Trophoblast cell (in vitro differentiated cells and primary cell): ENCODE measurements around the gene UNC13D.

Experiments used
- DNase-seq, 2 donors: peaks; one replicate each; pipeline ENCODE4 v3.0.0-alpha.2; 2016
- H2AFZ ChIP-seq: 2 replicates; pipeline ENCODE4 v1.6.1; 2013; ENCODE audit warnings: low read length, moderate library complexity, mild to moderate bottlenecking; ENCODE audit not compliant: insufficient read depth, poor library complexity
- H2AK5ac ChIP-seq: 2 replicates; pipeline ENCODE4 v1.6.1; 2013; ENCODE audit warnings: mild to moderate bottlenecking, low read length
- H2BK120ac ChIP-seq: 2 replicates; pipeline ENCODE4 v1.6.1; 2013; ENCODE audit warnings: low read length, mild to moderate bottlenecking, moderate library complexity; ENCODE audit not compliant: insufficient read depth, poor library complexity
- H2BK12ac ChIP-seq: 2 replicates; pipeline ENCODE4 v1.6.1; 2013; ENCODE audit warnings: mild to moderate bottlenecking, low read length, moderate library complexity
- H2BK5ac ChIP-seq: 2 replicates; pipeline ENCODE4 v1.6.1; 2013; ENCODE audit warnings: low read length, low read depth, moderate library complexity, mild to moderate bottlenecking; ENCODE audit not compliant: poor library complexity
- H3K14ac ChIP-seq: 2 replicates; pipeline ENCODE4 v1.6.1; 2013; ENCODE audit warnings: mild to moderate bottlenecking, low read length
- H3K18ac ChIP-seq: 2 replicates; pipeline ENCODE4 v1.6.1; 2013; ENCODE audit warnings: mild to moderate bottlenecking, low read length
- H3K23ac ChIP-seq: 2 replicates; pipeline ENCODE4 v1.6.1; 2013; ENCODE audit warnings: low read length
- H3K27ac ChIP-seq: 2 replicates; pipeline ENCODE4 v1.5.1; 2013; ENCODE audit warnings: low read depth, mild to moderate bottlenecking, inconsistent platforms, low read length, moderate library complexity
- H3K27me3 ChIP-seq: 2 replicates; pipeline ENCODE4 v1.6.1; 2013; ENCODE audit warnings: inconsistent platforms, mild to moderate bottlenecking, low read length, moderate library complexity; ENCODE audit not compliant: insufficient read depth
- H3K36me3 ChIP-seq, 2 experiments: 1 replicate in 1 of 2; 2 replicates in 1 of 2; pipeline ENCODE4 v1.6.1; 2013; ENCODE audit warnings: low read length in 2 of 2, mild to moderate bottlenecking in 2 of 2, moderate library complexity in 1 of 2; ENCODE audit not compliant: insufficient read depth in 2 of 2, control insufficient read depth in 1 of 2
- H3K4ac ChIP-seq: 2 replicates; pipeline ENCODE4 v1.6.1; 2013; ENCODE audit warnings: low read depth, mild to moderate bottlenecking, low read length, moderate library complexity
- H3K4me1 ChIP-seq, 2 experiments: 1 replicate in 1 of 2; 2 replicates in 1 of 2; pipeline ENCODE4 v1.6.1; 2013; ENCODE audit warnings: low read length in 2 of 2, mild to moderate bottlenecking in 2 of 2, moderate library complexity in 1 of 2; ENCODE audit not compliant: insufficient read depth in 2 of 2, control insufficient read depth in 1 of 2
- H3K4me2 ChIP-seq: 2 replicates; pipeline ENCODE4 v1.6.1; 2013; ENCODE audit warnings: inconsistent platforms, mild to moderate bottlenecking, low read length, moderate library complexity
- H3K4me3 ChIP-seq: 2 replicates; pipeline ENCODE4 v1.5.1; 2013; ENCODE audit warnings: mild to moderate bottlenecking, low read depth, low read length, inconsistent platforms
- H3K79me1 ChIP-seq: one replicate; pipeline ENCODE4 v1.6.1; 2013; ENCODE audit warnings: low read length
- H3K79me2 ChIP-seq: 2 replicates; pipeline ENCODE4 v1.6.1; 2013; ENCODE audit warnings: low read length, mild to moderate bottlenecking; ENCODE audit not compliant: control insufficient read depth, insufficient read depth, poor library complexity
- H3K9ac ChIP-seq: 2 replicates; pipeline ENCODE4 v1.6.1; 2013; ENCODE audit warnings: mild to moderate bottlenecking, low read length
- H3K9me3 ChIP-seq: 2 replicates; pipeline ENCODE4 v1.6.1; 2013; ENCODE audit warnings: low read depth, mild to moderate bottlenecking, control low read depth, inconsistent platforms, low read length; ENCODE audit not compliant: insufficient read depth
- H4K12ac ChIP-seq: 2 replicates; pipeline ENCODE4 v1.6.1; 2013; ENCODE audit warnings: low read depth, mild to moderate bottlenecking, low read length, moderate library complexity
- H4K8ac ChIP-seq: 2 replicates; pipeline ENCODE4 v1.6.1; 2013; ENCODE audit warnings: low read depth, mild to moderate bottlenecking, low read length, moderate library complexity
- H4K91ac ChIP-seq: one replicate; pipeline ENCODE4 v1.6.1; 2013; ENCODE audit warnings: low read depth, mild to moderate bottlenecking, low read length, moderate library complexity
- WGBS: extraction: QIAGEN DNeasy Blood & Tissue Kit; methylation state at CpG from one replicate; pipeline ENCODE4 v1.1.7; 2013; ENCODE audit warnings: missing lambda C conversion rate; ENCODE audit not compliant: insufficient read length, insufficient coverage; ENCODE audit errors: extremely low coverage; 5-methylcytosine and 5-hydroxymethylcytosine counted together

Gene UNC13D

GRCh38 chr17:75825149-75825552 lies 19.1 kb downstream of the UNC13D start:
- Histone ChIP-seq H2BK12ac (no peak overlapping the region), H3K4me1 (peaks cover 8 to 10% of the 10 kb centered on the region in 2 experiments), H3K4me2 (no peak overlapping the region), H4K12ac (no peak overlapping the region), H4K8ac (no peak overlapping the region), H3K4ac (no peak overlapping the region), H3K9ac (no peak overlapping the region), H2AK5ac (no peak overlapping the region), H3K36me3 (peaks cover 49 to 55% of the 10 kb centered on the region in 2 experiments), H3K79me2 (no peaks in the 10 kb centered on the region), H4K91ac (no peak overlapping the region), H2BK120ac (no peak overlapping the region), H3K14ac (no peak overlapping the region), H3K18ac (no peak overlapping the region), H3K27ac (no peak overlapping the region), H3K23ac (no peak overlapping the region), H3K4me3 (no peak overlapping the region), H2BK5ac (no peak overlapping the region), H2AFZ (no peak overlapping the region), H3K9me3 (no peaks in the 10 kb centered on the region), H3K27me3 (no peaks in the 10 kb centered on the region), H3K79me1 (peaks cover 2% of the 10 kb centered on the region)
- WGBS, result no CpG with 5 or more reads among the region's 13 CpGs
- DNase-seq, result no peak

GRCh38 chr17:75824666-75825065 lies 19.5 kb downstream of the UNC13D start:
- no peak overlapping the region for H3K14ac ChIP-seq
- H3K4me2 ChIP-seq, result no peak overlapping the region
- no peak overlapping the region for H4K12ac ChIP-seq
- no peak overlapping the region for H3K18ac ChIP-seq
- no peaks in the 10 kb centered on the region for H3K79me2 ChIP-seq
- H2AK5ac ChIP-seq, result no peak overlapping the region
- peaks cover 54 to 60% of the 10 kb centered on the region in 2 experiments for H3K36me3 ChIP-seq
- no peak overlapping the region for H4K8ac ChIP-seq
- H3K27me3 ChIP-seq, result no peaks in the 10 kb centered on the region
- H3K4me3 ChIP-seq, result no peak overlapping the region
- WGBS, result no CpG with 5 or more reads among the region's 2 CpGs
- H3K79me1 ChIP-seq, result peaks cover 2% of the 10 kb centered on the region
- H2BK5ac ChIP-seq, result no peak overlapping the region
- no peak overlapping the region for H2BK12ac ChIP-seq
- no peak overlapping the region for H2BK120ac ChIP-seq
- no peak overlapping the region for H3K23ac ChIP-seq
- H3K4ac ChIP-seq, result no peak overlapping the region
- no peaks in the 10 kb centered on the region for H3K9me3 ChIP-seq
- H3K4me1 ChIP-seq, result peaks cover 8 to 10% of the 10 kb centered on the region in 2 experiments
- no peak overlapping the region for H4K91ac ChIP-seq
- DNase-seq, result no peak
- no peak overlapping the region for H2AFZ ChIP-seq
- H3K9ac ChIP-seq, result no peak overlapping the region
- no peak overlapping the region for H3K27ac ChIP-seq

GRCh38 chr17:75824050-75824552 lies 20.1 kb downstream of the UNC13D start:
- Histone ChIP-seq H3K4me1 (peaks cover 8 to 10% of the 10 kb centered on the region in 2 experiments), H2BK5ac (no peak overlapping the region), H3K79me1 (peaks cover 2% of the 10 kb centered on the region), H3K18ac (no peak overlapping the region), H3K14ac (no peak overlapping the region), H3K79me2 (no peaks in the 10 kb centered on the region), H4K8ac (no peak overlapping the region), H2AFZ (no peak overlapping the region), H3K9ac (no peak overlapping the region), H3K23ac (no peak overlapping the region), H2BK12ac (no peak overlapping the region), H3K4me3 (no peak overlapping the region), H3K9me3 (no peaks in the 10 kb centered on the region), H3K4ac (no peak overlapping the region), H2AK5ac (no peak overlapping the region), H4K91ac (no peak overlapping the region), H3K36me3 (peaks cover 59 to 66% of the 10 kb centered on the region in 2 experiments), H4K12ac (no peak overlapping the region), H3K27ac (no peak overlapping the region), H2BK120ac (no peak overlapping the region), H3K4me2 (no peak overlapping the region), H3K27me3 (no peaks in the 10 kb centered on the region)
- no peak for DNase-seq
- no CpG with 5 or more reads among the region's 13 CpGs for WGBS

- Histone ChIP-seq H4K91ac (no peak overlapping the region), H3K18ac (no peak overlapping the region), H3K79me1 (peaks cover 2% of the 10 kb centered on the region), H3K36me3 (peaks cover 66 to 72% of the 10 kb centered on the region in 2 experiments), H2BK5ac (no peak overlapping the region), H3K9me3 (no peaks in the 10 kb centered on the region), H3K27ac (no peak overlapping the region), H3K4me1 (peaks cover 8 to 10% of the 10 kb centered on the region in 2 experiments), H3K14ac (no peak overlapping the region), H3K4ac (no peak overlapping the region), H2AFZ (no peak overlapping the region), H2BK12ac (no peak overlapping the region), H3K27me3 (no peaks in the 10 kb centered on the region), H3K23ac (no peak overlapping the region), H3K4me3 (no peak overlapping the region), H2AK5ac (no peak overlapping the region), H4K8ac (no peak overlapping the region), H4K12ac (no peak overlapping the region), H3K4me2 (no peak overlapping the region), H3K9ac (no peak overlapping the region), H2BK120ac (no peak overlapping the region), H3K79me2 (no peaks in the 10 kb centered on the region)
- DNase-seq, result no peak
- no CpG with 5 or more reads among the region's 28 CpGs for WGBS
Measured at GRCh38 chr17:75823257-75824041, 20.8 kb downstream of the UNC13D start.
